Choroid plexus epithelial cell (primary cell): ENCODE results near the gene ALPG.
"Not testable (repeated sequence)": the region's sequence is repeated elsewhere in the genome, so short reads cannot be mapped to it uniquely, and the experiment has no call there.

Experiments used
- DNase-seq: peaks from one replicate; pipeline ENCODE4 v3.0.0-alpha.2; 2010; ENCODE audit warnings: low read depth
- H3K4me3 ChIP-seq: 2 replicates; pipeline ENCODE4 v1.5.1; 2011; ENCODE audit warnings: low read depth, mild to moderate bottlenecking, control low read depth, low read length, moderate library complexity
- CTCF ChIP-seq: conservative IDR thresholded peaks from 2 replicates; pipeline ENCODE4 v1.5.1; 2011; ENCODE audit warnings: low read depth, mild to moderate bottlenecking, control low read depth, inconsistent platforms, low read length, moderate library complexity

ALPG gene

GRCh38 chr2:232375164-232375563 lies 31.5 kb upstream of the ALPG start:
- H3K4me3 ChIP-seq = no peak overlapping the region
- TF ChIP-seq CTCF = no peak
- DNase-seq = no peak

DNA sequence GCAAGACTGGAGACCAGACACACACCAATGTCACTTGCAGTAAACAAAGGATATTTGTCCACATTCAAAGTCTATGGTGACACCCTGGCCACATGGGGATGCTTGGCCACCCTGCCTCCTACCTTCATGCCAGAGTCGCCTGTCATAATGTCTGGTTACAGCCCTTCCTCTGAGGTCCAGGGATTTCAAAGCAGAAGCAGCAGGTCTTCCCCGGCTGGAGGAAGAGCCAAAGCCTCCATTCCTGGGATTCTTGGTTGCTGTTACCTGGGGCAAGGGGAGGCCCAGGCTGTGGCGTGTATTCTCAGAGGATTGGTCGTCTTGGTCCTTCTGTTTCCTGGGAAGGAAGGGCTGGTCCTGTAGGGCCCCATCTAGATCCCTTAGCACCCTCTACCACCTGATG lies 30.4 kb upstream of the ALPG start:
- no peak overlapping the region for H3K4me3 ChIP-seq
- TF ChIP-seq CTCF = no peak
- no peak for DNase-seq

DNA sequence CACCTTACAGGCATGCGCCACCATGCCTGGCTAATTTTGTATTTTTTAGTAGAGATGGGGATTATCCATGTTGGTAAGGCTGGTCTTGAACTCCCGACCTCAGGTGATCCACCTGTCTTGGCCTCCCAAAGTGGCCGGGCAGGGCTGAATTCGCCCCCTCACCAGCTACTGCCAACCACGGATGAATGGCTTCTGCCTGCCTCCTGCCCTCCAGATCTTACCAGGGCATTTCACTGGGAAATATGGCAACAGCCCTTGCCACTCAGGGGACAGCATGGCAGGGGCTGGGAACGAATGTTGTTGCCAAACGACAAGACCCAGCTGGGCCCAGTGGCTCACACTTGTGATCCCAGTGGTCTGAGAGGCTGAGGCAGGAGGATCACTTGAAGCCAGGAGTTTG lies 29.9 kb upstream of the ALPG start:
- no peak for DNase-seq
- TF ChIP-seq CTCF = no peak
- H3K4me3 ChIP-seq = no peak overlapping the region

DNA sequence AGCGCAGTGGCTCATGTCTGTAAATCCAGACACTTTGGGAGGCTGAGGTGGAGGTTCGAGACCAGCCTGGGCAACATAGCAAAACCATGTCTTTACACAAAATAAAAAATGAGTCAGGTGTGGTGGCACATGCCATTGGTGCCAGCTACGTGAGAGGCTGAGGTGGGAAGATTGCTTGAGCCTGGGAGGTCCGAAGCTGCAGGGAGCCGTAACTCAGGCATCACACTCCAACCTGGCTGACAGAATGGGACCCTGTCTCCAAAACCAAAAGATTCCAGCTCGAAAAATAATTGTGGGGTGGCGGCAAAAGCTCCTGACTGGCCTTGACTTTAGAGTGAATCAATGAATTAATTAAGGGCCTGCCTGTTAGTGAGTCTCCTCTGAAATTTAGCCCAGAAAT lies 29.3 kb upstream of the ALPG start:
- no peak overlapping the region for H3K4me3 ChIP-seq

GRCh38 chr2:232377841-232378734 lies 28.6 kb upstream of the ALPG start:
- no peak for DNase-seq
- H3K4me3 ChIP-seq = no peak overlapping the region
- TF ChIP-seq CTCF = no peak

More for the DNA sequence above, 29.3 kb upstream of the ALPG start:
- DNase-seq = no peak
- no peak for TF ChIP-seq CTCF

GRCh38 chr2:232378735-232379151 lies 27.9 kb upstream of the ALPG start, which contains the start of gene ALPP:
Gene ALPP, plus strand, starts transcription at chr2:232378751. Its CDS starts 52 bp downstream, at chr2:232378803.
- not testable (repeated sequence) for H3K4me3 ChIP-seq, DNase-seq

DNA sequence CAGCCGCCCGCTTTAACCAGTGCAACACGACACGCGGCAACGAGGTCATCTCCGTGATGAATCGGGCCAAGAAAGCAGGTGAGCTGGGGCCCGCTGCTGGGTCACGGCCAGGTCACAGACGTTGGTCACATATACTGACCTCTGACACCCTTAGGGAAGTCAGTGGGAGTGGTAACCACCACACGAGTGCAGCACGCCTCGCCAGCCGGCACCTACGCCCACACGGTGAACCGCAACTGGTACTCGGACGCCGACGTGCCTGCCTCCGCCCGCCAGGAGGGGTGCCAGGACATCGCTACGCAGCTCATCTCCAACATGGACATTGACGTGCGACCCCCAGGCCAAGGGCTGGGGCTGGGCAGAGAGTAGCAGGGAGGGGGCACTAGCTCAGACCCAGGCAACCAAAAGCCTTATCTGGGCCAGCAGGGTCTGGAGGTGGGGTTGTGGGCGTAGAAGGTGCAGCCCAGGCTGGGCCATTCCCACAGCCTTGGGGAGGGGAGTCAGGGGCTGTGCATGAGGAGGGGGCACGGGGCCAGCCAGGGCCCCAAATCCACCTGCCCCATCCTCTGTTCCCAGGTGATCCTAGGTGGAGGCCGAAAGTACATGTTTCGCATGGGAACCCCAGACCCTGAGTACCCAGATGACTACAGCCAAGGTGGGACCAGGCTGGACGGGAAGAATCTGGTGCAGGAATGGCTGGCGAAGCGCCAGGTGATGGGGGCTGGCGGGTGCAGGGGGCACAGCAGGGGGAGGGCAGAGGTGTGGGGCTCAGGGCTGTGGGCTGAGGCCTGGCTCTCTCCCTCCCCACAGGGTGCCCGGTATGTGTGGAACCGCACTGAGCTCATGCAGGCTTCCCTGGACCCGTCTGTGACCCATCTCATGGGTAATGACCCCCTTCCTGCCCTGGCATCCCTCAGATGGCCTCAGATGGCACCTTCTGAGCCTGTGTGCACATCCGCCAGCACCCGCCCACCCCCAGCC lies 26.7 kb upstream of the ALPG start:
- not testable (repeated sequence) for H3K4me3 ChIP-seq, DNase-seq

GRCh38 chr2:232381204-232382031 lies 25.2 kb upstream of the ALPG start:
- DNase-seq = not testable (repeated sequence)

More at GRCh38 chr2:232381204-232382031, 25.2 kb upstream of the ALPG start:
- H3K4me3 ChIP-seq = not testable (repeated sequence)
